ENCODE results near the gene ACBD4.

The ACBD4 gene

DNA sequence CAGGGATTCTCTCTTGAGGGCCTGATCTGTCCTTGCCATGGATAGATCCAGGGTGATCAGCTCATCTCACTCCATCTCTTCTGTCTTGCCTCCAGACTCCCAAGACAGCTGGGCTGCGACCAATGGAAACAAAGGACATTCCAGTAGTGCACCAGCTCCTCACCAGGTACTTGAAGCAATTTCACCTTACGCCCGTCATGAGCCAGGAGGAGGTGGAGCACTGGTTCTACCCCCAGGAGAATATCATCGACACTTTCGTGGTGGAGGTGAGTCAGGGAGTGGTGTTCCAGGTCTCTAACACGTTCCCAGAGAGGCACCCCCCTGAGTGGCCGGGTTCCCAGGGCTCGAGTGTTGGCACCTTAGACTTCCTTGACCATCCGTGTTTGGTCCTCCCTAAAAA lies 32.6 kb upstream of the ACBD4 start:
- DNase-seq = no peak
- intact Hi-C loops (cut with DNase I) = no loop called here

DNA sequence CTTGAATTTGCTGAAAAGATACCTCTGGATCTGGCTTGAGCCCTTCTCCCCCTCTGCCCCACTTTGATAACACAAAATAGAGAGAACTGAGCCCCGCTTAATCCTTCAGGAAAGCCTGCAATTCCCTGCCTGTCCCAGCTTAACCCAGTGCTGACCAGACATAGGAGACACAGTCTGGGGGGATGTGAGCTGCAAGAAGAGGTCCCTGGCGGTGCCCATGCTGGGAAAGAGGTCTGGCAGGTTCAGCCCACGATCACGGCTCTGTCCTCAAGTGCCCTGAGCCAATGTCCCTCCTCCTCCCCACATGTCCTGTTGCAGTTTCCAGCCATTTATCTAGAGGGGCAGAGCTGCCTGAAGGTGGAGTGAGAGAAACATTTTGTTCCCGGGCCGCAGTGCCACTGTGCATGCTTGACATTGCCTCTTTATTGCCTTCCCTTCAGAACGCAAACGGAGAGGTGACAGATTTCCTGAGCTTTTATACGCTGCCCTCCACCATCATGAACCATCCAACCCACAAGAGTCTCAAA lies 32.2 kb upstream of the ACBD4 start:
- intact Hi-C loops (cut with DNase I) = no loop called here
- no peak for DNase-seq

- peak in 3 of 10 donors; percentile 9 to 92 (median 55) for DNase-seq
- intact Hi-C loops (cut with DNase I) = no loop called here
These were observed 31.5 kb upstream of the ACBD4 start for GRCh38 chr17:45104029-45104428.

GRCh38 chr17:45104497-45104896 lies 31.0 kb upstream of the ACBD4 start:
- DNase-seq = peak in 1 of 10 donors; percentile 70
- intact Hi-C loops (cut with DNase I) = no loop called here

GRCh38 chr17:45104907-45105624 lies 30.4 kb upstream of the ACBD4 start:
- intact Hi-C loops (cut with DNase I) = no loop called here
- no peak for DNase-seq

- intact Hi-C loops (cut with DNase I) = no loop called here
- DNase-seq = no peak
These were observed 29.4 kb upstream of the ACBD4 start for GRCh38 chr17:45106096-45106495.

GRCh38 chr17:45106582-45106981 lies 28.9 kb upstream of the ACBD4 start:
- no peak for DNase-seq
- intact Hi-C loops (cut with DNase I) = no loop called here

GRCh38 chr17:45107293-45108010 lies 28.0 kb upstream of the ACBD4 start:
- no peak for DNase-seq
- intact Hi-C loops (cut with DNase I) = no loop called here

DNA sequence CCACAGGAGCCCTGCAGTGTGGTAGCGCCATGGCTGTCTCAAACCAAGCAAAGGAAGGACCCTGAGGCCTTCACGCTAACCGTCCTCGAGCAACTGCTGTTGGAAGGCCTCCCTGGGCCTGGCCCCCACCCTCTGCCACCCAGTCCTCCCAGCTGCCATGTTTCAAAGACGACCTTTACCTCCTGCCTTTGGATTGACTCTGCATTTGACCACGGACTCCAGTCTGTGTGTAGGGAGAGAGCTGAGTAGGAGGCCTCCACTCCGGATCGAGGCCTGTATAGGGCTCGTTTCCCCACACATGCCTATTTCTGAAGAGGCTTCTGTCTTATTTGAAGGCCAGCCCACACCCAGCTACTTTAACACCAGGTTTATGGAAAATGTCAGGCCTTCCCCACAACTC lies 27.4 kb upstream of the ACBD4 start:
- intact Hi-C loops (cut with DNase I) = no loop called here
- no peak for DNase-seq

DNA sequence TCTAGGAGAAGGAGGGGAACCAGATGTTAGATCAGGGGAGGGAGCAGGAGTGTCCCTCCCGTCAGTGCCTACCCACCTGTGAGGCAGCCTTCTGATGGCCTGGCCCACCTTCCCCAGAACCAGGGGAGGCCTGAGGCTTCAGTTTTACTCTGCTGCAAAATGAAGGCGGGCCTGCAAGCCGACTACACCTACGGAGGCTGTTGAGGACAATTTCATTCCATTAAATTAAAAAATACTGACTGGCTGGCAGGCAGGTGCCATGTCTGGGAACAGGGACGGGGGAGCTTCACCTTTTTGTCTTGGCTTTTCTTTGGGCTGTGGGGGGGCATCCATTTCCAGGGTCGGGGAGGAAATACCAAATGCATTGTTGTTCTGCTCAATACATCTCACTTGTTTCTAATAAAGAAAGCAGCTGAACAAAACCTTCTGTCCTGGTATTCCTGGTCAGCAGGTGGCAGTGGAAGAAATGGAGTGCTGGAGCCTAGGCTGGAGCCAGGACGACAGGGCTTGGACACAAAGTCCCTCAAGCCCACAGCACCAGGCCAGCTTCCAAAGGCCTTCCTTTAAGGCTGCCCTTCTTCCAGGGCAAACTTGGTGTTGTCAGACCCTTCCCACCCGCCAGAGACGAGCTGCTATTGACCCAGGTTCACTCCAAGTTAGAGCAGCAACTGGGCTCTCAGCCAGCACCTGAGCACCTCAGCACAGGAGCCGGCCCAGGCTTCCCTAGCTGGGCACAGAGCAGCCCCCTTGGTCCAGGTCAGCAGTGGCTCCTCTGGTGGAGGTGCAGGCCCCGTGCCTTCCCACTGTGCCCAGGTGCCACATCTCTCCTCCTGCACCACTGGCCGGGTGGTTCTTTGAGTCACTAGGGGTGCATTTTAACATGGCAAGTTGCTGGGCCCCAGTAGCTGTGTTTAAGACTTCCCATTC lies 26.6 kb upstream of the ACBD4 start:
- no peak for DNase-seq
- intact Hi-C loops (cut with DNase I) = no loop called here

DNA sequence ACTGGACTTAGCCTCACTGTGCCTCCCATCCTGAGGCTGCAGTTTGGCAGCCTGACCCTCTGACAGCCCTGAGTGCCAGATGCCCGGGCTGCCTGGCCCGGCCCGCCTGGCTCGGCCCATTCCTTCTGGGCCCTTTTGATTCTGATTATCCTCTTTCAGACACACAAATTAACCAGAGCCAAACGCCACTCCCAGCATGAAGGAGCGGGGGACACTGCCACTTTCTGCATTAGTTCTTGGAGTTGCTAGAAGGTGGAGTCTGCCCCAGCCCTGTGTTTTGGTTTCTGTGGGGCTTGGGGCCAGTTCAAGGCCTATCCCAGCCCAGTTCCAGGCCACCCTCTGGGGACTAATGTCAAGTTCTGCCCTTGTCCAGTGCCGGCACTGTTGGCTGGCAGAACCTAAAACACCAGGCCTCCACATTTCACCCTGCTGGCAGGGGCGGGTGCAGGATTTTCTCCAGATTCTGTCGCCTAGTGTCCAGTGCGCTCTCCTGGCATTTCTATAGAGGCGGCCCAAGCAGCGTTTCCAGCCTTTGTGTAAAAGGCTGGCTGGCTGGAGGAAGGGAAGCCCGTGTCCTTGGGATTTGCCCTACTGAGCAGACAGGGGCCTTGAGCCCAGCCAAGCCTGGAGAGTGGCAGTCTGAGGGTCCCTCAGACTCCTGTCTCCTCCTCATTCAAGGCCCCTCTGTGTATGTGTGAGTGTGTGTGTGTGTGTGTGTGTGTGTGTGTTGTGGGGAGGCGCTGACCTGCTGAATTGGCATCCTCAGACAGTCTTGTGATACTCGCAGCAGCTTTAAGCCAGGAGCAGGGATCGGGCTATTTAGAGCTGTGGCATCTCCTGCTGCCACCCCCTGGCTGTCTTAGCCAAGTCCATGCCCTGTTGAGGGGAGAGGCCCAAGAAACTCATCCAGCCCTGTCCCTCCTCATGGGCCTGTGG lies 24.5 kb upstream of the ACBD4 start:
- intact Hi-C loops (cut with DNase I) = no loop called here
- peak in 7 of 10 donors; percentile 26 to 90 (median 51) for DNase-seq

DNA sequence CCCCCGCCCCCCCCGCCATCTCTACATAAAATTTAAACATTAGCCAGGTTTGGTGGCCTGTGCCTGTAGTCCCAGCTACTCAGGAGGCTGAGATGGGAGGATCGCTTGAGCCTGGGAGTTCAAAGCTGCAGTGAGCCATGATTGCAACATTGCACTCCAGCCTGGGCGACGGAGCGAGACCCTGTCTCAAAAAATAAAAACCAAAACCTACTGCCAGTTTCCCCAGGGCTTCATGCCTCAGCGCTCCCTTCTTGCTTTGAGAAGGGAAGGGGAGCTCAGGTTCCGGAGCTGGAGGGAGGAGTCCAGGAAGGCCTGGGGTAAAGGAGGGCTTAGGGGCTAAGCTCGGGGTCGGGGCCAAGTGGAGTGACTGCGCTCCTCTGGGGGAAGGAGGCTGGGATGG lies 23.6 kb upstream of the ACBD4 start:
- DNase-seq = no peak
- intact Hi-C loops (cut with DNase I) = no loop called here

GRCh38 chr17:45112559-45113423 lies 22.7 kb upstream of the ACBD4 start:
- DNase-seq = no peak
- intact Hi-C loops (cut with DNase I) = no loop called here

DNA sequence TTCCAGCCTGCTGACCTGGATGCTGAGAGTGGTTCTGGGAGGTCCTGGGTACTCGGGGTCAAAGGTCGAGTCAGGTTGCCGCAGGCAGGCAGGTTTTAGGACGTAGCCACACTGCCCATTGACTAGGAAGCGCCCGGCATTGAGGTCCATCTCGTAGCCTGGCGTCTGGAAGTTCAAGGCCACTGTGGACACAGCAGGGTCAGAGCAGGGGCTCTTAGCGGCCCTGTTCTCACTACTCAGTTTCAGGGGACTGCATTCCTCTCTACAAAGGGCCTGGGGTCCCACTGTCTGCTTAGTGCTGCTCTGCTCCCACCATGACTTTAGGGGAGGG lies 22.1 kb upstream of the ACBD4 start:
- intact Hi-C loops (cut with DNase I) = no loop called here
- no peak for DNase-seq

DNA sequence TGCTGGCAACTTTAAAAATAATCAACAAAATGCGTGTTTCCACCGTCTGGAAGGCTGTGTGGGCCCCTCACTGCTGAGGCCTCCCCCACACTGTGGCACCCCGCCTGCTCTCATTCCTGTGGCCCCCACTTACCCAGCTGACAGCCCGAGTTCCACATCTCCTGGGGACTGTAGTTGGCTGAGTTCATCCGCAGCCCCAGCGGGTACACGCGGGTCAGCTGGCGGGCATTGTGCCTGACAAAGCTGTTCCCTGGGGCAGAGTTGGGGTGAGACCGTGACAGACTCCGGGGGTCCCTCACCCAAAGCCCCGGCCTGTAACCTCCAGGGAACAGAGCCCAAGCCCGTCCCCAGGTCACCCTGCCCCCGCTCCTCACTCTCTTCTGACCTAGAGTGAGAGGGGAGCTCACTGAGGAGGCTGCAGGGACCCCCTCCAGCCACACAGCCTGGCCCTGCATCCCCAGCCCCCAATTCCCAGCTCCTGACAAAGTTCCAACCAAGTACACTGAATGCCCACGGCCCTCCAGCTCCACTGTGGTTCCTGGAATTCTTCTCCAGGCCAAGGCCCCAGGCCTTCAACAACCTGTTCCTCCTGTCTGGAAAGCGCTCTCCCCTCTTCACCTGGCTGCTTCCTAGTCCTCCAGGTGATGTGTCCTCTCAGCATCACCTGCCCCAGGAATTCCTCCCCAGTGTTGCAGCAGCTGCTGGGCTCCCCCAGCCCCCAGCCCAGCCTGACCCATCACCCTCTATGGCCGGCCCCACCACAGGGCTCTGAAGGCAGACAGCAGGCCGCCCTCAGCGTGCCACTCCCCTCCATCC lies 21.2 kb upstream of the ACBD4 start:
- intact Hi-C loops (cut with DNase I) = no loop called here

GRCh38 chr17:45115015-45115625 lies 20.4 kb upstream of the ACBD4 start:
- no peak for DNase-seq
- intact Hi-C loops (cut with DNase I) = no loop called here

More for the DNA sequence above, 21.2 kb upstream of the ACBD4 start:
- DNase-seq = no peak

DNA sequence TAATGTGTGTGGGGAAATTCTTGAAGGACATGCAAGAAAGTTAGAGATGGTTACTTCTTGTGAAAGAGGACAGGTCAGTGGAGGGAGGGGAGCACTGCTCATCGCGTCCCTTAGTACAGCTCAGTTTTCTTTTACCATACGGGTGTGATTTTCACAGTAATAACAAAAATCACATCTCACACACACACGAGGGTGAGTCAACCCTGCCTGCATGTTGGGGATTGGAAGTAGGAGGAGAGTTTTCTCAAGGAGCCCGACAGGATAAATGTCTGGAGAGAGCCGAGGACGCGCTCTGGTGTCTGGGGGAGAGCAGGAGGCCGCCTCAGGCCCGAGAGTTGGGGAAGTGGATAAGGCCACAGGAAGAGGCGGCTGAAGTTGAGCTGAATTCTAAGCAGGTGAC lies 19.6 kb upstream of the ACBD4 start:
- intact Hi-C loops (cut with DNase I) = no loop called here
- no peak for DNase-seq

All from posterior cingulate gyrus (tissue), 11 donors.